GM19240 (cell line): ENCODE measurements around the gene FBH1.
"Not testable (repeated sequence)": the region's sequence is repeated elsewhere in the genome, so short reads cannot be mapped to it uniquely, and the experiment has no call there.

Experiments
- DNase-seq: peaks from one replicate; pipeline ENCODE4 v3.0.0; 2011; ENCODE audit warnings: low spot score; ENCODE audit not compliant: insufficient read length

Gene FBH1

DNA sequence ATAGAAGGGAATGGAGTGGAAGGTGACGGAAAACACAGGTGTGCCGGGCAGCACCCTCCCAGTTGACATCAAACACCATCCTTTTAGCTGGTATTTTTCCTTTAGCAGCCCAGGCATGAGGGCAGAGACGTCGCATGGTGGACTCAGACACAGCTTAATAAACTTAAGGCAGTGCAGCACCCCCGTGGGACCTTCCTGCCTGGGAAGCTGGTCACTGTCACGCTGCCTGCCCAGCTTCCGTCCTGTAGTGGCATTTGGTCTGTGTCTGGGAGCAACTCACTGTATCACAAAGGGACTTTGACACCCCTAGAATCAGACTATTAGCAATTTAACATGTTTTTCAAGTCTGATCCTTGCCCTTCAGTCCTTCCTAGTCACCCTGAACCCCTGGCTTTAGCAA, 51.5 kb downstream of the FBH1 start:
- no peak for DNase-seq

DNA sequence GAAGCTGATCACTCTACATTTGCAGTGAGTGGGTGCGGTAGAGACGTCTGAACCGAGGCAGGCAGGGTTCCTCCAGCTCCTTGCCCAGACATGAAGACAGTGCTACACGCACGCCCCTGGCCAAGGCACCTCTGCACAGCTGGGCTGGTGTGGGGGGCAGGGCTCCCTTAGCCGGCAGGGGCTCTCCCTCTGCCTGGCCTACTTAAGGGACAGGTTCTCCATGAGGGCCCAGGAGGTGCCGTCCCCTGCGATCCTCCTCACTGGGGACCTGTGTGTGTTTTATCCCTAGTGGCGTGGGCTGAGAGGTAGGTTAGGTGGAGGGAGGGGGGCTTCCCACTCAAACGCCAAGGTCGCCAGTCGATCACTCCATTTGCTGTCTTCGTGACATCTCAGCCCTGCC, 52.0 kb downstream of the FBH1 start:
- DNase-seq, result no peak

DNA sequence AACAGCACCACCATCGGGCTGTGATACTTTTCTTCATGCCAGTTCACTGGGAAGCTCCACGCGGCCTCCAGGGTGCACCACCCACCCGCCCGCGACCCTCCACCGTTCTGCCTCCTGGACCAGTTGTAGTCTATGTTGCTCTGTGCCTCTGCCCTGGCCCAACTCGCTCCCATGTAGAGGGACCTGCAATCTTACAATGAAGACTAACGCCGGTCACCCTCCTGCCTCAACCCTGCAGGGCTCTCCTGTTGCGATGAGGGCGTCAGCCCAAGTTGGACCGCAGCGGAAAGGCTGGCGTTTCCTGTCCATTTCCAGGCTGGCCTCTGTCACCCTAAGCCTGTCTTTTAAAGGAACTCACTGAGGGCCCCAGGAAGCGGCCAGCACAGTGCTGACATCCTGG, 52.4 kb downstream of the FBH1 start:
- no peak for DNase-seq

DNA sequence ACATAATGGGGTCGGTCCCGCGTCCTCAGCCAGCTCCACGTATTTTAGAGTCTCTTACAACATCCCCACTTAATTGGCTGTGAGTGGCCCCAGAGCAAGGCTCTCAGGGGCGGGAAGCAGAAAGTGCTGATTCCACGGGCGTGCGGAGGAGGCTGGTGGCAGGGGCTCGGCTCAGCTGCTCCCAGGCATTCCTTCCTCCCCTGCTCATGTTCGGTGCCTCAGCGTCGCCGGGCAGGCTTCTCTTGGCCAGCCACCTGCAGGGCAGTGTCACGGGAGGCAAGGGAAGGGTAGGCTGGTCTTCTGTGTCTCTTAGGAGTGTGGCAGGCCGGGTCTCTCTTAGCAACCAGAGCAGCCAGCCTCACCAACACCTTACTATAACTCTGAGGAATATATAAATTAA, 53.5 kb downstream of the FBH1 start:
- DNase-seq, result no peak

DNA sequence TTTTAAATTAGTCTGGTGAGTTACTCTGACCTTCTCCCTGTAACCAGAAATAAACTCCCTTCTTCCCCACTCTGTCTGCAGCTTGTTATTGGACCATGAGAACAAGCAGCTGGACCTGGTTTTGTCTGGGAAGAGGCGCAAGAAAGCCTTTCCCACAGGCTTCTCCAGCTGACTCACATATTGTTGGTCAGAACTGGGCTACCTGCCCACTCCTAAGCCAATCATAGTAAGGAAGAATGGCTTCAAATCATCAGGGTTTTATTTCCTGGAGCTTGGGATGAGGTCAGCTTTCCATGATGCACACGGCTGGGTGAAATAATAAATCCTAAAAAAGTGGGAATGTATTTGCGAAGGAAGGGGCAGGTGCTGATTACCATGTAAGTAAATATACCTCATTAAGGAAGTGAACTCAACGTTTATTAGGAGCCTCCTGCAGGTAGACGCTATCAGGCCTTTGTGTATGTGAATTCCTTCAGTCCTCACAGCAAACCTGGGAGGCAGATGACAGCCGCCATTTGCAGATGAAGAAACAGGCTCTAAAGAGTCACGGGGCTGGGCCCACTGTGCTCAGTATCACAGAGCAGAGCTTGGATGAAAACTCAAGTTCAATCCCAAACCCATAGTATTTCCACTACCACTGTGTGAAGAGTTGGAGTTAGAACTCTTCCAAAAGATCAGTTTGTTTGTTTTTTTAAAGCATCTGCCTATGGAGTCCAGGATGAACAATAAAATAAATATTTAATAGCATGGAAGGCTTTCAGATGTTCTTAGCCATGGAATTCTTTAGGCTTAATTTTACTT, 54.5 kb downstream of the FBH1 start:
- DNase-seq, result no peak

DNA sequence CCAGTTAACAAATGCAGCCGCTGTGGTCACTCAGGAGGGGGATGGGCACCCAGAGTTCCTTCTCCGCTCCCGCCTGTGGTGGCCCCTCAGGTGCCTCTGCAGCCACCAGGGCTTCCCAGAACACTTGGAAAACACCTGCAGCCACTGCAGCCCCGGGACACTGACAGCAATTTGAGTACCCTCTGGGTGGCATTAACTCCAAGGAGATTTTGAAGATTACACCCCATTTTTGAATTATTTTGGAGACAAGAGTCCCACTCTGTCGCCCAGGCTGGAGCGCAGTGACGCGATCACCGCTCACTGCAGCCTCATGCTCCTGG, 55.1 kb downstream of the FBH1 start:
- no peak for DNase-seq

DNA sequence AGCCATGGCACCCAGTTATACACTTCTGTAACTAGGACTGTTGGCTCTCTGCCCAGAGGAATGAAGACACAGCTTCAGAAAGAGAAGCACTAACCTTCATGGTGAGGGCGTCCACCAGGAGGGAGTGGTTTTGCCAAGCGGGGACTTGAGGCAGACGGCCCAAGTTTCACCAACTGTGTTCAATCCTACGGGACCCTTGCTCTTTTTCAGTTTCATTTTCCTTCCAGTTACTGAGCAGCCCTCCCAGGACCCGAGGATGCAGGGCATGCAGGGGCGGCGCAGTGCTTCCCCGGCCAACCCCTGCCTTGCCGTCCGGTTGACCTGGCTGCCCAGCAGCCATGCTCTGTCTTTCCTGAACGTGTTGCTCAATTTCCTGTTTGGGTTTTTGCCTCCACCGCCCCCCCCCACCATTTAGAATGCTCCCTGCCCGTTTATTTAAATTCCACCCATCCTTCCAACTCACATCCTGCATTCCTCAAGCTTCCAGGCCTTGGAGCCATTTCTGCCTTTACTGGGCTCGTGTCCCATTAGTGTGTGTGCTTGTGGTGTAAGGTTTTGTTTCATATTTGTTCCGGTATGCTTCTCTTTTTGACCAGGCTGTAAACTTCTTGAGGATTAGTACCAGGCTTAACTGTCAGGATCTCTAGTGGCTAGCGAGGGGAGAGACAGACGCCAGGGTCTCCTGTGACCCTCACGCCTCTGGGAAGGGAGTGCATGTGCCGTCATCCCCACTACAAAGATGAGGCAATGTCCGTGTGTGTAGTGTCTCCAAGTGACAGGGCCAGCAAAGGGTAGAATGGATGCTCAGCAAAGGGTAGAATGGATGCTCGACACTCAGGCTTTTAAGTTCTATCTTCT, 55.7 kb downstream of the FBH1 start:
- DNase-seq, result no peak

DNA sequence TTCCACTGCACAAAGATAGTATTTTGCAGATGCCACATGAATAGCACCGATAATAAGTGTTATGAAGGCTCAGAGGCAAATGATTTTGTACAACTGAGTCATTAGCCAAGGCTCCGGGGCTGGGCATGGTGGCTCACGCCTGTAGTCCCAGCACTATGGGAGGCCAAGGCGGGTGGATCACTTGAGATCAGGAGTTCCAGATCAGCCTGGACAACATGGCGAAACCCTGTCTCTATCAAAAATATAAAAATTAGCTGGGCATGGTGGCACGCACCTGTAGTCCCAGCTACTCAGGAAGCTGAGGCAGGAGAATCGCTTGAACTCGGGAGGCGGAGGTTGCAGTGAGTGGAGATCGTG, 56.4 kb downstream of the FBH1 start:
- DNase-seq, result not testable (repeated sequence)

DNA sequence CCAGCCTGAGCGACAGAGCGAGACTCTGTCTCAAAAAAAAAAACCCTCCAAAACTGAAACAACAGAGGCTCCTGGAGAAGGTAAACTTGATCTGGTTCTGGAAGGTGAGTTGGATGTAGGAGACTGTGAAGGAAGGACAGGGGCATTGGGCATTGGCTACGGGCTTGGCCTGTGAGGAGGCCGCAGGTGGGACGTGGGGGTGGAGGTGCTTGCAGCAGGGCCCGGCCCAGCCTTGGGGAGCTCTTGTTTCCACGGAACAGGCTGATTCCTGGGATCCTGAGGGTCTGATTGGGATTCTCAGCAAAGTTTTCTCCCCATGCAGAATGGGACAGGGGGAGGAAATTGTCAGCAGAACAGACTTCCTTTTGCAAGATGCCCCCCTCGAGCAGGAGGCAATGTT, 56.7 kb downstream of the FBH1 start:
- DNase-seq, result no peak

DNA sequence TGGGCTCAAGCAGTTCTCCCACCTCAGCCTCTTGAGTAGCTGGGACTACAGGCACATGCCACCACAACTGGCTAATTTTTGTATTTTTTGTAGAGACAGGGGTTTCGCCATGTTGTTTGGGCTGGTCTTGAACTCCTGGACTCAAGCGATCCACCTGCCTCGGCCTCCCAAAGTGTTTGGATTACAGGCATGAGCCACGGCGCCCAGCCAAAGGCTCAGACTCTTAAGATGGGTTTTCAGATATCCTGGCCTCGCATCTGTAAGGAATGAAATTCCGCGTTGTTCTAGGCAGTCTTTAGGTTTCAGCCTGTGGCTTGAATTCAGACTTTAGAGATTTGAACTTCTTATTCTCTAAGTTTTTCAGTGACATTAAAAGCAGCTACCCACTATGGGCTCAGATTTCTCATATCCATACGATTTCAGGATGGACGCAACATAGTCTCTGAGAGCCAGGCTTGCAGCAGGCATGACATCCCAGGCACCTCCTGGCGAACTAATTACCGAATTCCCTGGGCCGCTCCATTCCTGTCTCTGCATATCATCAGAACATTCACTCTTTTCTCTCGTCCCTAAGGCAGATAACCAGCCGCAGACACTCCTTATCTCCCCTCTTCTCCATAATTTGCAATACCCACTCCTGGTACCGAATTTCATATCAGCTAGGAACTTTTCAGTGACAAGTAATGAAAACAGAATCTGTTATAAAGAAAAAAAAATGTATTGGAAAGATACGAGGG, 57.6 kb downstream of the FBH1 start:
- DNase-seq, result no peak

DNA sequence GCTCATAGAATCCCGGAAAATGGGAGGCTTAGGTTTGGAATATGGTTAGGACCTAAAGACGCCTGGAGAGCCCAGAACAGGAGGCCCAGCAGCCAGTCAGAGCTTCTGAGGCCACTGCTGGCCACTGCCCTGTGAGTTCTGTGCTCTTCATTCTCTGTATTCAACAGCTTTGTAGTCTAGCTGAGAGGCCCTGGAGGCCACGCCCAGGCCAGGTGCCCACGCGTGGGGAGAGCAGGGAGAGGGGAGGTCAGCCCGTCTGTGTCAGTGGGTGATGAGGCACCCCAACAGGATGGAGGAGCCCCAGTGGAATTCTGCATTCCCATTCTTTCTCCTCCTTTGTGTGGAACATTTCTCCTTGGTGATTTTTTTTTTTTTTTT, 58.2 kb downstream of the FBH1 start:
- no peak for DNase-seq

DNA sequence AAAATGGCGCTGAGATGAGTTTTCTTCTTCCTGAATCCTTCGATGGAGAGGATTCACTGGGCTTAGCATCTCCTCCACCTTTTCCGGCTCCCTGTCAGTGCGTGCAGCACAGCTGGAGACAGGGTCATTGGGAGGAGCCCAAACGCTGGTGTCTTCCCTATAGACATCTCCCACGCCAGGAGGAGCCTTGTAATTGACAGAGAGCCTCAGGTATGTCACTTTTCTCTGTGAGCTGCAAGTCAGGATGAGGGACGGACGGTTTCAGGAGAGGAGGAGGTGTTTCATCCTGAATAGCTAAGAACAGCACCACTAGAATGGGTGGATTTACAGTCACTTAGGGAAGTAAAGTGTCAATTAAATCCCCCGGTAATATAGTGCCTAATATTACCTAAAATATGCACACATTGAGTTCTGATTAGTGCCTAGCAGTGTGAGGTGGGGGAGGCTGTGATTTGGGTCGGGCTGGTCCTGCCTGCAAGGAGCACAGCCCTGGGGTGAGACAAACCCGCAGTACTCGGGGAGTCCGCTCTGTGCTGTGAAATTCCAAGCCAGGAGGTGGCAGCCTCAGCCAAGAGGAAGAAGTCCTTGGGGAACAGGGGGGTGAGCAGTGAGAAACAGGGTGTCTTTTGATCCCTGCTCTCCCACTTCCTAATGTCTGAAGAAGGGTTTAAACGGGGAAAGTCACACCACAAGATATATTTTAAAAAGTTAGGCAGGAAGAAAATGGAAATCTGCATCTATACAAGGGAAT, 59.1 kb downstream of the FBH1 start:
- no peak for DNase-seq

DNA sequence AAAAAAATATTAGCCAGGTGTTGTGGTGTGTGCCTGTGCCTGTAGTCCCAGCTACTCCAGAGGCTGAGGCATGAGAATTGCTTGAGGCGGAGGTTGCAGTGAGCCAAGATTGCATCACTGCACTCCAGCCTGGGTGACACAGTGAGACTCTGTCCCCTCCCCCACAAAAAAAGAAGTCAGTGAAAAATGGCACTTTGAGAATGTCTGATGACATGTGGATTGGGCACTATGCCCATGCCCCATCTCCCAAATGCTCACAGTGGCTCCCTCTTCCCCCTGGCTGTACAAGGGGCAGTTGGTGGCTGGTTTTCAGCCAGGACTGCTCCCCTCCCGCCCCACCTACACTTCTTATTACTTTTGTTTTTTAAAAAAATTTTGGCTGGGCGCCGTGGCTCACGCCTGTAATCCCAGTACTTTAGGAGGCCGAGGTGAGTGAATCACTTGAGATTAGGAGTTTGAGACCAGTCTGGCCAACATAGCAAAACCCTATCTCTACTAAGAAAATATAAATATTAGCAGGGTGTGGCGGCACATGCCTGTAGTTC, 61.2 kb downstream of the FBH1 start:
- DNase-seq, result no peak

DNA sequence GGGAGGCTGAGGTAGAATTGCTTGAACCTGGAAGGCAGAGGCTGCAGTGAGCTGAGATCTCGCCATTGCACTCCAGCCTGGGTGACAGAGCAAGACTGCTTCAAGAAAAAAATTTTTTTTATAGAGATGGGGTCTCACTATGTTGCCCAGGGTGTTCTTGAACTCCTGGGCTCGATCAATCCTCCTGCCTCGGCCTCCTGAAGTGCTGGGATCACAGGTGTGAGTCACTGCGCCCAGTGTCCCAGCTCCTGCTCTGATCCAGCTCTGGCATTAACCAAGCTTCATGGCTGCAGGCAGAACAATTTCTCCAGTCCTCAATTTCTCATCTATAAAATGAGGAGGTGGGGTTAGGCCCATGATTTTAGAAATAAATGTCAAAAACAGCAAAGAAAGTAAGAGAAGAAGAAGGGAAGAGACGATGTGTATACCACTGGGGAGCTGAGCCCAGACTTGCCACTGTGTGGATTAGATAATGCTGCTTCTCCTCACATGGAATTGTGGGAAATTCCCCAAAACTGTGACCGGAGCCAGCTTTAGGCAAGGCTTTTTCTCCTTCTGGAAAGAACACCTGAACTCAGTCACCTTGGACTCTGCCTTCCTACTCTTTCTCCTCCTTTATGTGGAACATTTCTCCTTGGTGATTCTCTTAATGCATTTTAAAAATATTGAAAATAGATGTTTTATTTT, 61.8 kb downstream of the FBH1 start:
- DNase-seq, result no peak

DNA sequence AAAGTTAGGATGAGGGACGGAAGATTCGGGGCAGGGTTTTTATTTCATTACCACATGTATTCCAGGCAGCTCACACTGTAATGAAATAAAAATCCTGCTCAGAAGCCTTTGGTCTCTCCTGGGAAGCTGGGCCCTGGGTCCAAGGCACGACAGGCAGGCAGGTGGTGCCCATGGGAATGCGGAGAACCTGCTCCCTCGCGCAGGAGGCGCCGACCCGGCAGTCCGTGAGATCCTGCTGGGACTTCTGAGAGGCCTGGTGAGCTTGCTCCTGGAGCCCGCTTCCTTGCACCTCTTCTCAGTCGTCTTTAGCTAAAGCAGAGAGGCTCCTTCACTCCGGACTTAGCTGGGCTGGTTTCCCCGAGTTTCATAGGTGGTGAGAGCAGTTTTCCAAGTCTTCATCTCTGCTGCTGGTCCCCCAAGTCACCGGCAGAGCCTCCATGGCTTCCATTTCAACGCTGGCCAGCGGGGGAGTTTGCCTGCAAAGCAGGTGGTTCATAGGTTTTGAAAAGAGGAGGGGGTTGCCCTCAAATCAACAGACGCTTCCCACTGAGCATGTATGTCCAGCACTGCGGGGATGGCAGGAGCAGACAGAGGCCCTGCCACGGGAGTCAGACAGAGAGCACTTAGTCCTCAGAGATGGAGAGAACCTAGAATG, 62.8 kb downstream of the FBH1 start:
- no peak for DNase-seq

DNA sequence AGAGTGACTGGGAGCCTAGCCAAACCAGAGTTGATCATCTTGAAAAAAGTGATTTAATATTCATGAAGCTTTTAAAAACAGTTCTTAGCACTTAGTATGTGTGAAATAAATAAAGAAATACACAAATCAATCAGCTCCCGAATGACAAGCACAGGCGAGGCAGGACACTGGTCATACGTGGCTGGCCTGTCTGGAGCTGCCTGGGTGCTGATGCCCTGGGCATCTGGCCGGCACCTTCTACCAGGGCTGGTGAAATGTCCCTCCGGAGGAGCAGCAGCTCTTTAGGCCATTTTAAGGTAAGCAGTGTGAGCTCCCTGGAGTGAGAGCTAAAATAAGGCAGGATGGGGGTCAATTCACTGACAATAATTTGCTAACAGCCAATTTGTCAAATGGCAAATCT, 63.6 kb downstream of the FBH1 start:
- DNase-seq, result no peak

DNA sequence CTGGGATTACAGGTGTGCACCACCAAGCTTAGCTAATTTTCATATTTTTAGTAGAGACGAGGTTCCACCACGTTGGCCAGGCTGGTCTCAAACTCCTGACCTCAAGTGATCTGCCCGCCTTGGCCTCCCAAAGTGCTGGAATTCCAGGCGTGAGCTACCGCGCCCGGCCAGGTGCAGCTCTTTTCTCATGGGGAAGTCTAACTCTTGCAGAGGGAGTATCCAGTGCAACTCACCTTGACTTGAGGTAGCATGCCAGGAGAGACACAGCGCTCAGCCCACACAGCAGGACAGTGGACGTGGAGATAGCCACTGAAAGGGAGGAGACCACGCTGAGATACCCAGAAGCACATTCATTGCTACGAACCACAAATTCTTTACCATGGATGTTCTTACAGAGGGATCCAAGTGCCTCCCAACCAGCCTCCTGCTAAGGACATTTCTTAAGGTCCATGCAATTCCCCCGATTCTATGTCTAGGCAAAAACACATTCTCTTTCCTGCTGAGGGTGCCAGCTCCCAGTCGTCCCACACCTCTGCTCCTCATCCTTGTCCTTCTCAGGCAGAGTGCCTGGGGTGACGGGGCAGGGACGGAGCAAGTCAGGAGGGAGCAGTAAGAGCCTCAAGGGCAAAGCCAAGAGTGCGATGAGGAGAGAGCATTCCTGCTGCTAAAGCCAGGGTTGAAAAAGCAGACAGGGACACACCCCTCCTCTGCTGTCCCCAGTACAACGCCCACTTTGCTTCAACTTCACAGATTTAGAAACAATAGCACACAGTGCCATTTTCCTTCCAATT, 66.3 kb downstream of the FBH1 start:
- DNase-seq, result no peak

DNA sequence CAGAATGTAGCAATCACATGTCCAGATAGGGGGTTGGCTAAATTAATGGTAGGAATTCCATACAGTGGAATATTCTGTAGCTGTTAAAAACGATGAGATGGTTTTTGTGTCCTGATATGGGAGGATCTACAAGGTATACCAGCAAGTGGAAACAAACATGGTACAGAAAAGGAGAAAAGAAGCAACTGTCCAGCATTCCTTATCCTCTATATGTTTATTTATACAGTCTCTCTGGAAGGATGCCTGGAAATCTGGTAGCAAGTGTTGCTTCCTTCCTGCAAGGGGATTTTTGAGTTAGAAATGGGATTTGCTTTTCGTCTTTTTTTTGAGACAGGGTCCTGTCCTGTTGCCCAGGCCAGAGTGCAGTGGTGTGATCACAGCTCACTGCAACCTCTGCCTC, 68.0 kb downstream of the FBH1 start:
- DNase-seq, result no peak

DNA sequence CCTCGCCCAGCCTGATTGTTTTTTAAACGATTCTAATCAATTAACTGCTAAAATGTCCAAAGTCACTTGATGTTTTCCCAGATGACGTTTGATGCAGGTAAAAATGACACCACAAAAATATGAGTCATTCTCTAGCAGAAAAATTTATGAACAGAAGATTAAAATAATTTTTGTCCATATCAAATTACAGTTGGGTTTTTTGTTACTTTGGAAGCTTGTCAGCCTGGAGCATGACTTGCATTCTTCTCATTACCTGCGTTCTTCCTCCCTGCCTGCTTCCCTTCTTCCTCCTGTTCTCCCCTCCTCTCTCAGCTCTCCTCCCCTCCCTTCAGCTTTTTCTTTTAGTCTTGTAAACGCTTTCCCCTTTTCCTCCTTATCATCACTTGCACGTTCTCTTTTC, 68.6 kb downstream of the FBH1 start:
- DNase-seq, result no peak

DNA sequence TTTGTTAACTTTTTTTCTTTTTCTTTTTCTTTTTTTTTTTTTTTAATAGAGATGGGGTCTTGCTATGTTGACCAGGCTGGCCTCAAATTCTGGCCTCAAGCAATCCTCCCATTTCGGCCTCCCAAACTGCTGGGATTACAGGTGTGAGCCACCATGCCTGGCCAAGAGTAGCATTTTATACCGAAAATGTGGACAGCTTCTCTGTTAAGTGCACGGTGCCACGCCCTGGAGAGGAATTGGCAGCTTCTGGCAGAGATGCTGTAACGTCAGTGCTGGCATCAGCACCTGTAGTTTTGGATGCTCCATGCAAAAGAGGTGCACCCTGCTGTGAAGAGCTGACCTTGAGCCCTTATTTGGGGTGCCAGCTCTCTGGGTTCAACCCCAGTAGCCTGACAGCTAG, 69.1 kb downstream of the FBH1 start:
- DNase-seq, result no peak
